Fibroblast of lung (primary cell): ENCODE measurements around the gene ANXA4.

Experiments used
- EZH2 ChIP-seq: IDR thresholded peaks from 2 replicates; pipeline ENCODE4 v1.5.1; 2012; ENCODE audit warnings: low read length, control low read depth, mild to moderate bottlenecking; ENCODE audit errors: missing control alignments
- TF ChIP-seq, protein P1 (sequence below), 2 donors: IDR thresholded peaks in 1 of 2; conservative IDR thresholded peaks in 1 of 2; 1 replicate in 1 of 2; 2 replicates in 1 of 2; pipeline ENCODE4 v1.5.1; 2011 to 2012; ENCODE audit warnings: low read length in 2 of 2, control low read depth in 1 of 2, inconsistent platforms in 1 of 2, low read depth in 1 of 2, mild to moderate bottlenecking in 1 of 2

DNA sequence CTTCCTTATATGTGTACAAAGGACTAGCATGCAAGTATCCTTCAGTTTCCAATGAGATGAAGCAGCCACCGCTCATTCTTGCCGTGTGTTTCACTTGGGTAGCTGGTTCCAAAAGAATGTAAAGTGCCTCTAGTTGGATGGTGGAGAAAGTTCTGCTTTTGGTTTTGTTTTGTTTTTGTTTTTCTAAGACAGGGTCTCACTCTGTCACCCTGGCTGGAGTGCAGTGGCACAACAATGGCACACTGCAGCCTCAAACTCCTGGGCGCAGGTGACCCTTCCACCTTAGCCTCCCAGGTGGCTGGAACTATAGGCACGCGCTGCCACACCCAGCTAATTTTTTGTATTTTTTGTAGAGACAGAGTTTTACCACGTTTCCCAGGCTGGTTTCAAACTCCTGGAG lies 8.3 kb downstream of the ANXA4 start:
- TF ChIP-seq, protein P1, sequence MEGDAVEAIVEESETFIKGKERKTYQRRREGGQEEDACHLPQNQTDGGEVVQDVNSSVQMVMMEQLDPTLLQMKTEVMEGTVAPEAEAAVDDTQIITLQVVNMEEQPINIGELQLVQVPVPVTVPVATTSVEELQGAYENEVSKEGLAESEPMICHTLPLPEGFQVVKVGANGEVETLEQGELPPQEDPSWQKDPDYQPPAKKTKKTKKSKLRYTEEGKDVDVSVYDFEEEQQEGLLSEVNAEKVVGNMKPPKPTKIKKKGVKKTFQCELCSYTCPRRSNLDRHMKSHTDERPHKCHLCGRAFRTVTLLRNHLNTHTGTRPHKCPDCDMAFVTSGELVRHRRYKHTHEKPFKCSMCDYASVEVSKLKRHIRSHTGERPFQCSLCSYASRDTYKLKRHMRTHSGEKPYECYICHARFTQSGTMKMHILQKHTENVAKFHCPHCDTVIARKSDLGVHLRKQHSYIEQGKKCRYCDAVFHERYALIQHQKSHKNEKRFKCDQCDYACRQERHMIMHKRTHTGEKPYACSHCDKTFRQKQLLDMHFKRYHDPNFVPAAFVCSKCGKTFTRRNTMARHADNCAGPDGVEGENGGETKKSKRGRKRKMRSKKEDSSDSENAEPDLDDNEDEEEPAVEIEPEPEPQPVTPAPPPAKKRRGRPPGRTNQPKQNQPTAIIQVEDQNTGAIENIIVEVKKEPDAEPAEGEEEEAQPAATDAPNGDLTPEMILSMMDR (conservative IDR thresholded peaks at IDR 0.05 in 1 of 2, IDR thresholded peaks at IDR 0.05 in 1 of 2; ENCODE audit: low read depth in 1 of 2, low read length in 2 of 2), result no peak
- TF ChIP-seq EZH2, result no peak
